Measurements from ENCODE around the gene KHNYN.

KHNYN gene

DNA sequence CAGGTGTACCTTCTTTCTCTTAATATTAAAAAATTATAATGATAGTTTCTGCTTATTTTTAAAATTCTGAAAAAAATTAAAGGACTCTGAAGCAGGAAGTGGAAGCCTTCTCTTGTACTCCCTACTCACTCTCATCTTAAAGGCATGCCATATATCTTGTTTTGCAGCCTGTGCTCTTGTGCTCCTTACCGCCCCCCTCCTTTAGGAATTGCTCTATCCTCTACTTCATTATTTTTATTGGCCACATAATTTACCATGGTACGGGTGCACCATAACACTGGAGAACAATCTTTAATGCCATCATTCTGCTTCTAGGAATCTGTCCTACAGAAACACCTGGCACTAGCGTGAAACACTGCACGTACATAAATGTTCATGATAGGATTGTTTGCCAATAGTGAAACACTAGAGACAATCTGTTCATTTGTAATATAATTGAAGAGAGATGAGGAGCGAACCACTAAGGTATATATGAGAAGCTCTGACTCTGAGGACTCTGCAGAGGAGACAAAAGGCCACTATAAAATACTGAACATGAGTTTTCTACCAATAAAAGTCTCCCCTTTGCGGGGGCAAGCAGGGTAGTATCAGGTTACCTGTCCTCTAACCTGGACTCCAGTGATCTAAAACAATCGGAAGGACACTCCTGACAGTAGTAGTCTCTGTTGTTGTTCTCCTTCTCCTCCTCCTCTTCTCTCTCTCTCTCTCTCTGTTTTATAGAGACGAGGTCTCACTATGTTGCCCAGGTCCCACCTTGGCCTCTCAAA, 37.2 kb upstream of the KHNYN start (continued):
- peak; percentile 76 for TF ChIP-seq ZNF146 (tag by site-specific recombination; IDR thresholded peaks at IDR 0.05)

DNA sequence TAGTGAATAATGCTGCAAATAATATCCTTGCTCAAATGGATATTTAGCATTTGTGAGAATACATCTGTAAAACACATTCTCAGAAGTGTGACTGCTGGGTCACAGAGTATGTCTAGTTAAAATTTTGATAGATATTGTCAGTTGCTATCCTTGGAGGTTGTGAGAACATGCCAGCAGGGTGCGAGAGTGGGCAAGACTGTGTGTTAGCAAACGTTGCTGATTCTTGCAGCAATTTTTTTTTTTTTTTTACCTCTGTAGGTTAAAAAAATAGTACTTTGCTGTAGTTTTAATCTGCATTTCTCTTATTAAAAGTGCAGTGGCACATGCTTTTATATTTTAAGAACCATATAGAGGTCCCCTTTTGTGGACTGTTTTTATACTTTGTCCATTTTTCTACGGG, 35.5 kb upstream of the KHNYN start:
- TF ChIP-seq, protein P1, sequence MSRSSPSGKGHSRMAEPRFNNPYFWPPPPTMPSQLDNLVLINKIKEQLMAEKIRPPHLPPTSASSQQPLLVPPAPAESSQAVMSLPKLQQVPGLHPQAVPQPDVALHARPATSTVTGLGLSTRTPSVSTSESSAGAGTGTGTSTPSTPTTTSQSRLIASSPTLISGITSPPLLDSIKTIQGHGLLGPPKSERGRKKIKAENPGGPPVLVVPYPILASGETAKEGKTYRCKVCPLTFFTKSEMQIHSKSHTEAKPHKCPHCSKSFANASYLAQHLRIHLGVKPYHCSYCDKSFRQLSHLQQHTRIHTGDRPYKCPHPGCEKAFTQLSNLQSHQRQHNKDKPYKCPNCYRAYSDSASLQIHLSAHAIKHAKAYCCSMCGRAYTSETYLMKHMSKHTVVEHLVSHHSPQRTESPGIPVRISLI (tag by site-specific recombination; IDR thresholded peaks at IDR 0.05): no peak
- no peak for TF ChIP-seq REPIN1 (tag by site-specific recombination; IDR thresholded peaks at IDR 0.05; ENCODE audit: low read depth)
- no peak for TF ChIP-seq ZFP3 (tag by site-specific recombination; IDR thresholded peaks at IDR 0.05; ENCODE audit: low read depth)
- no peak for TF ChIP-seq FEZF1 (tag by site-specific recombination; IDR thresholded peaks at IDR 0.05)
- TF ChIP-seq GLI2 (tag by site-specific recombination; IDR thresholded peaks at IDR 0.05; ENCODE audit: borderline replicate concordance, low read depth): no peak
- TF ChIP-seq ZNF660 (tag by site-specific recombination; IDR thresholded peaks at IDR 0.05): no peak
- TF ChIP-seq SALL2 (tag by site-specific recombination; IDR thresholded peaks at IDR 0.05; ENCODE audit: borderline replicate concordance): no peak
- TF ChIP-seq ZNF747 (tag by site-specific recombination; IDR thresholded peaks at IDR 0.05): no peak
- no peak for TF ChIP-seq ZNF621 (tag by site-specific recombination; IDR thresholded peaks at IDR 0.05)
- ChIA-PET POLR2A (no interaction called here), CTCF (interaction anchor here (0.8 to 1.2 kb wide), 3 partner anchors 16 to 37 kb away, joined by 3 to 4 read pairs (median 3); no protein-coding TSS in a partner anchor)

DNA sequence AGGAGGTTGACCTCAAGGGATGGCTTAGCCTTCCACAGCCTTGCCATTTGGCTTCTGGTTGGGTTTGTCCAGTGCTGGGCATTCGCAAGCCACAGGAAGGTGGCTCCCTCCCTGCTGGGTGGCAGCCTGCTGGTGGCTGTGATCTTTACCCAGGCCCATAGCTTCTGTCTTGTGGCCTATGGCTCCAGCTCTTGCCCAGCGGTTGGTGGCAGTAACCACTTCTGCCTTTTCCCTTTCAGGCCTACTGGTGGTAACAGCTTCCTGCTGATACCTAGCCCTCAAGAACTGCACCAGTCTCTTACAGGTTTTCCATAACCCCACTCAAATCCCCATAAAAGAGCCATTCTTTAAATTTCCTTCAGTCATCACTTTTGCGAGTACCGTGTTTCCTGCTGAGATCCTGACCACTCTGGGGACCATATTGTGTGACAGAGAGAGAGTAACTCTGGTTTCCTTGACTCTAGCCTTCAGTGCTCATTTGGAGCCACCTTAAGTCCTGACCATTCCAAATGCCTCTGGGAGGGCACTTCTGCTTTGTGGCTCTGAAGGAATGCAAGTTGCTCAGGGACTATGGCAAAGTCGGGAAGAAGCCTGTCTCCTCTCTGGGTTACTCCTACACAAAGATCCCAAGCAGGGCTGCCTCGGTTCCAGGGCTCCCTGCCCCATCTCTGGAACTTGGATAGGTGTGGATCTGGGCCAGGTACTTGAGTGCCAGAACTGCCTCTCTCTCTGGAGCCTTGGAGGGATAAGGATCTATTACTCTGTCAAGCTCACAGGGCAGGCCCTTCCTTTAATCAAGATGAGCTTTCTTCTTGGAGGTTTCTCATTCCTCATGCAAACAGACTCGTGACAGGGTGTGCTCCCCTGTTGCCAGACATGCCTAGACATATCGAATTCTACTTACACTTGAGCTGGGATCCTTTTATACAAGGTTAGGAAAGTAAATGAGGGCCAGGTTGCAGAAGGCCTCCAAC, 33.9 kb upstream of the KHNYN start:
- peaks cover 29% of the 10 kb centered on the region for H3K4me1 ChIP-seq (ENCODE audit: control insufficient read depth, insufficient read depth, low read length)
- ChIA-PET CTCF (interaction anchor here (0.6 to 1.7 kb wide), 4 partner anchors 30 to 59 kb away, joined by 3 to 8 read pairs (median 5); no protein-coding TSS in a partner anchor), POLR2A (interaction anchor here (0.6 to 1.2 kb wide), 3 partner anchors 17 to 153 kb away, joined by 3 to 4 read pairs (median 3); partner anchors contain the start of gene TINF2)
- H3K27ac ChIP-seq (ENCODE audit: extremely low read depth, low read depth, low read length): peak overlapping the region; percentile 4; the same call in 1 of the 2 replicates
- no peak overlapping the region for H3K4me3 ChIP-seq (ENCODE audit: low read depth, low read length)
- no peaks in the 10 kb centered on the region for H3K36me3 ChIP-seq (ENCODE audit: control insufficient read depth in 2 of 2, insufficient read depth in 1 of 2, low read length in 2 of 2)
- H3K9me3 ChIP-seq (ENCODE audit: control insufficient read depth, insufficient read depth, low read depth, low read length): no peaks in the 10 kb centered on the region
- TF ChIP-seq, protein P2, sequence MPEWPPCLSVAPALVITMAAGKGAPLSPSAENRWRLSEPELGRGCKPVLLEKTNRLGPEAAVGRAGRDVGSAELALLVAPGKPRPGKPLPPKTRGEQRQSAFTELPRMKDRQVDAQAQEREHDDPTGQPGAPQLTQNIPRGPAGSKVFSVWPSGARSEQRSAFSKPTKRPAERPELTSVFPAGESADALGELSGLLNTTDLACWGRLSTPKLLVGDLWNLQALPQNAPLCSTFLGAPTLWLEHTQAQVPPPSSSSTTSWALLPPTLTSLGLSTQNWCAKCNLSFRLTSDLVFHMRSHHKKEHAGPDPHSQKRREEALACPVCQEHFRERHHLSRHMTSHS (tag by site-specific recombination; IDR thresholded peaks at IDR 0.05): no peak
- peak; percentile 81 for TF ChIP-seq ZIC2 (tag by site-specific recombination; IDR thresholded peaks at IDR 0.05)
- peak; percentile 74 for TF ChIP-seq ZBTB17 (tag by site-specific recombination; IDR thresholded peaks at IDR 0.05)
- TF ChIP-seq, protein P3, sequence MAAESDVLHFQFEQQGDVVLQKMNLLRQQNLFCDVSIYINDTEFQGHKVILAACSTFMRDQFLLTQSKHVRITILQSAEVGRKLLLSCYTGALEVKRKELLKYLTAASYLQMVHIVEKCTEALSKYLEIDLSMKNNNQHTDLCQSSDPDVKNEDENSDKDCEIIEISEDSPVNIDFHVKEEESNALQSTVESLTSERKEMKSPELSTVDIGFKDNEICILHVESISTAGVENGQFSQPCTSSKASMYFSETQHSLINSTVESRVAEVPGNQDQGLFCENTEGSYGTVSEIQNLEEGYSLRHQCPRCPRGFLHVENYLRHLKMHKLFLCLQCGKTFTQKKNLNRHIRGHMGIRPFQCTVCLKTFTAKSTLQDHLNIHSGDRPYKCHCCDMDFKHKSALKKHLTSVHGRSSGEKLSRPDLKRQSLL (tag by site-specific recombination; IDR thresholded peaks at IDR 0.05): 0 out of 2 replicates have a peak, but pooled peaks have one; percentile 32
- TF ChIP-seq, protein P4, sequence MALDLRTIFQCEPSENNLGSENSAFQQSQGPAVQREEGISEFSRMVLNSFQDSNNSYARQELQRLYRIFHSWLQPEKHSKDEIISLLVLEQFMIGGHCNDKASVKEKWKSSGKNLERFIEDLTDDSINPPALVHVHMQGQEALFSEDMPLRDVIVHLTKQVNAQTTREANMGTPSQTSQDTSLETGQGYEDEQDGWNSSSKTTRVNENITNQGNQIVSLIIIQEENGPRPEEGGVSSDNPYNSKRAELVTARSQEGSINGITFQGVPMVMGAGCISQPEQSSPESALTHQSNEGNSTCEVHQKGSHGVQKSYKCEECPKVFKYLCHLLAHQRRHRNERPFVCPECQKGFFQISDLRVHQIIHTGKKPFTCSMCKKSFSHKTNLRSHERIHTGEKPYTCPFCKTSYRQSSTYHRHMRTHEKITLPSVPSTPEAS (tag by site-specific recombination; IDR thresholded peaks at IDR 0.05): 0 out of 2 replicates have a peak, but pooled peaks have one; percentile 12
- peak; percentile 22; the same call in 1 of the 2 replicates for TF ChIP-seq ZBTB20 (tag by site-specific recombination; IDR thresholded peaks at IDR 0.05)
- TF ChIP-seq, protein P5, sequence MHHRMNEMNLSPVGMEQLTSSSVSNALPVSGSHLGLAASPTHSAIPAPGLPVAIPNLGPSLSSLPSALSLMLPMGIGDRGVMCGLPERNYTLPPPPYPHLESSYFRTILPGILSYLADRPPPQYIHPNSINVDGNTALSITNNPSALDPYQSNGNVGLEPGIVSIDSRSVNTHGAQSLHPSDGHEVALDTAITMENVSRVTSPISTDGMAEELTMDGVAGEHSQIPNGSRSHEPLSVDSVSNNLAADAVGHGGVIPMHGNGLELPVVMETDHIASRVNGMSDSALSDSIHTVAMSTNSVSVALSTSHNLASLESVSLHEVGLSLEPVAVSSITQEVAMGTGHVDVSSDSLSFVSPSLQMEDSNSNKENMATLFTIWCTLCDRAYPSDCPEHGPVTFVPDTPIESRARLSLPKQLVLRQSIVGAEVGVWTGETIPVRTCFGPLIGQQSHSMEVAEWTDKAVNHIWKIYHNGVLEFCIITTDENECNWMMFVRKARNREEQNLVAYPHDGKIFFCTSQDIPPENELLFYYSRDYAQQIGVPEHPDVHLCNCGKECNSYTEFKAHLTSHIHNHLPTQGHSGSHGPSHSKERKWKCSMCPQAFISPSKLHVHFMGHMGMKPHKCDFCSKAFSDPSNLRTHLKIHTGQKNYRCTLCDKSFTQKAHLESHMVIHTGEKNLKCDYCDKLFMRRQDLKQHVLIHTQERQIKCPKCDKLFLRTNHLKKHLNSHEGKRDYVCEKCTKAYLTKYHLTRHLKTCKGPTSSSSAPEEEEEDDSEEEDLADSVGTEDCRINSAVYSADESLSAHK (tag by site-specific recombination; IDR thresholded peaks at IDR 0.05): peak; percentile 55; the same call in 1 of the 2 replicates
- TF ChIP-seq ZNF394 (tag by site-specific recombination; IDR thresholded peaks at IDR 0.05; ENCODE audit: borderline replicate concordance): no peak
- TF ChIP-seq, protein P6, sequence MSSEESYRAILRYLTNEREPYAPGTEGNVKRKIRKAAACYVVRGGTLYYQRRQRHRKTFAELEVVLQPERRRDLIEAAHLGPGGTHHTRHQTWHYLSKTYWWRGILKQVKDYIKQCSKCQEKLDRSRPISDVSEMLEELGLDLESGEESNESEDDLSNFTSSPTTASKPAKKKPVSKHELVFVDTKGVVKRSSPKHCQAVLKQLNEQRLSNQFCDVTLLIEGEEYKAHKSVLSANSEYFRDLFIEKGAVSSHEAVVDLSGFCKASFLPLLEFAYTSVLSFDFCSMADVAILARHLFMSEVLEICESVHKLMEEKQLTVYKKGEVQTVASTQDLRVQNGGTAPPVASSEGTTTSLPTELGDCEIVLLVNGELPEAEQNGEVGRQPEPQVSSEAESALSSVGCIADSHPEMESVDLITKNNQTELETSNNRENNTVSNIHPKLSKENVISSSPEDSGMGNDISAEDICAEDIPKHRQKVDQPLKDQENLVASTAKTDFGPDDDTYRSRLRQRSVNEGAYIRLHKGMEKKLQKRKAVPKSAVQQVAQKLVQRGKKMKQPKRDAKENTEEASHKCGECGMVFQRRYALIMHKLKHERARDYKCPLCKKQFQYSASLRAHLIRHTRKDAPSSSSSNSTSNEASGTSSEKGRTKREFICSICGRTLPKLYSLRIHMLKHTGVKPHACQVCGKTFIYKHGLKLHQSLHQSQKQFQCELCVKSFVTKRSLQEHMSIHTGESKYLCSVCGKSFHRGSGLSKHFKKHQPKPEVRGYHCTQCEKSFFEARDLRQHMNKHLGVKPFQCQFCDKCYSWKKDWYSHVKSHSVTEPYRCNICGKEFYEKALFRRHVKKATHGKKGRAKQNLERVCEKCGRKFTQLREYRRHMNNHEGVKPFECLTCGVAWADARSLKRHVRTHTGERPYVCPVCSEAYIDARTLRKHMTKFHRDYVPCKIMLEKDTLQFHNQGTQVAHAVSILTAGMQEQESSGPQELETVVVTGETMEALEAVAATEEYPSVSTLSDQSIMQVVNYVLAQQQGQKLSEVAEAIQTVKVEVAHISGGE (tag by site-specific recombination; conservative IDR thresholded peaks at IDR 0.05; ENCODE audit: low read depth): no peak

More for the DNA sequence above, 35.5 kb upstream of the KHNYN start:
- Histone ChIP-seq H3K36me3 (ENCODE audit: control insufficient read depth in 2 of 2, insufficient read depth in 1 of 2, low read length in 2 of 2) (no peaks in the 10 kb centered on the region), H3K27ac (ENCODE audit: extremely low read depth, low read depth, low read length) (no peak overlapping the region), H3K4me1 (ENCODE audit: control insufficient read depth, insufficient read depth, low read length) (peaks cover 18% of the 10 kb centered on the region), H3K4me3 (ENCODE audit: low read depth, low read length) (no peak overlapping the region), H3K9me3 (ENCODE audit: control insufficient read depth, insufficient read depth, low read depth, low read length) (no peaks in the 10 kb centered on the region)

Data from HEK293 (cell line).